ENCODE measurements around the gene SLC38A7.

Gene SLC38A7

GRCh38 chr16:58684354-58685083, at the start of gene SLC38A7:
Gene SLC38A7, minus strand, starts transcription at chr16:58684770. Its CDS starts 4,644 bp downstream, at chr16:58680126.
- peak; percentile 95 for DNase-seq (ENCODE audit: extremely low spot score)
- POLR2A ChIA-PET, result interaction anchor here (0.8 to 1.7 kb wide), 6 partner anchors 13 to 72 kb away, joined by 3 to 6 read pairs (median 4); partner anchors contain the start of gene GOT2
- TF ChIP-seq L3MBTL2 (conservative IDR thresholded peaks at IDR 0.05) (peak; percentile 45; the same call in 1 of the 2 replicates), SUZ12 (IDR thresholded peaks at IDR 0.05) (no peak), PKNOX1 (IDR thresholded peaks at IDR 0.05) (no peak), TARDBP (IDR thresholded peaks at IDR 0.05) (no peak), FOXA1 (IDR thresholded peaks at IDR 0.05) (no peak), ZNF384 (IDR thresholded peaks at IDR 0.05) (no peak), CTBP1 (IDR thresholded peaks at IDR 0.05; ENCODE audit: borderline replicate concordance) (no peak), BHLHE40 (IDR thresholded peaks at IDR 0.05; ENCODE audit: borderline replicate concordance) (no peak), NFRKB (IDR thresholded peaks at IDR 0.05) (no peak), FOXK2 (IDR thresholded peaks at IDR 0.05) (no peak), ELF4 (IDR thresholded peaks at IDR 0.05) (peak; percentile 46; the same call in 1 of the 2 replicates), HDGF (IDR thresholded peaks at IDR 0.05; ENCODE audit: borderline replicate concordance) (no peak), ARNT (IDR thresholded peaks at IDR 0.05) (no peak), FOXM1 (IDR thresholded peaks at IDR 0.05; ENCODE audit: borderline replicate concordance) (no peak), SP1 (IDR thresholded peaks at IDR 0.05) (no peak), LEF1 (IDR thresholded peaks at IDR 0.05; ENCODE audit: borderline replicate concordance) (no peak)
- CTCF ChIA-PET, result interaction anchor here (1.1 kb wide), 1 partner anchor 72 kb away, joined by 5 read pairs; no protein-coding TSS in a partner anchor

- ChIA-PET CTCF (interaction anchor here (0.6 kb wide), 1 partner anchor 1314 kb away, joined by 8 read pairs; no protein-coding TSS in a partner anchor), POLR2A (interaction anchor here (0.8 kb wide), 1 partner anchor 50 kb away, joined by 3 read pairs; the partner anchor contains the start of gene SLC38A7)
- TF ChIP-seq L3MBTL2 (conservative IDR thresholded peaks at IDR 0.05) (0 out of 2 replicates have a peak, but pooled peaks have one; percentile 12), CTBP1 (IDR thresholded peaks at IDR 0.05; ENCODE audit: borderline replicate concordance) (peak; percentile 10; the same call in 1 of the 2 replicates), ZNF384 (IDR thresholded peaks at IDR 0.05) (no peak), PKNOX1 (IDR thresholded peaks at IDR 0.05) (peak; percentile 6; the same call in 1 of the 2 replicates), LEF1 (IDR thresholded peaks at IDR 0.05; ENCODE audit: borderline replicate concordance) (no peak), SUZ12 (IDR thresholded peaks at IDR 0.05) (no peak)
- DNase-seq (ENCODE audit: extremely low spot score), result peak; percentile 91
Measured at GRCh38 chr16:58733671-58734458, 49.3 kb upstream of the SLC38A7 start, which contains the start of gene GOT2. Gene GOT2, minus strand, starts transcription at chr16:58734316. Its CDS starts 88 bp downstream, at chr16:58734228.

- DNase-seq (ENCODE audit: extremely low spot score), result no peak
- POLR2A ChIA-PET, result interaction anchor here (1.3 kb wide), 1 partner anchor 49 kb away, joined by 3 read pairs; the partner anchor contains the start of gene SLC38A7
- CTCF ChIA-PET, result no interaction called here
- TF ChIP-seq NFRKB (IDR thresholded peaks at IDR 0.05), result no peak
- TF ChIP-seq TARDBP (IDR thresholded peaks at IDR 0.05), result no peak
- no peak for TF ChIP-seq CTBP1 (IDR thresholded peaks at IDR 0.05; ENCODE audit: borderline replicate concordance)
- 0 out of 2 replicates have a peak, but pooled peaks have one; percentile 30 for TF ChIP-seq L3MBTL2 (conservative IDR thresholded peaks at IDR 0.05)
- TF ChIP-seq HDGF (IDR thresholded peaks at IDR 0.05; ENCODE audit: borderline replicate concordance), result no peak
- TF ChIP-seq FOXA1 (IDR thresholded peaks at IDR 0.05), result no peak
Measured at GRCh38 chr16:58733248-58733670, 48.7 kb upstream of the SLC38A7 start.

- ChIA-PET POLR2A (interaction anchor here (1.3 kb wide), 1 partner anchor 48 kb away, joined by 3 read pairs; the partner anchor contains the start of gene SLC38A7), CTCF (no interaction called here)
- TF ChIP-seq NFRKB (IDR thresholded peaks at IDR 0.05), result no peak
- TF ChIP-seq TARDBP (IDR thresholded peaks at IDR 0.05), result no peak
- TF ChIP-seq LEF1 (IDR thresholded peaks at IDR 0.05; ENCODE audit: borderline replicate concordance), result no peak
- TF ChIP-seq BHLHE40 (IDR thresholded peaks at IDR 0.05; ENCODE audit: borderline replicate concordance), result no peak
- no peak for DNase-seq (ENCODE audit: extremely low spot score)
Measured at GRCh38 chr16:58732545-58733247, 48.1 kb upstream of the SLC38A7 start.

- TF ChIP-seq ARNT (IDR thresholded peaks at IDR 0.05), result no peak
- TF ChIP-seq SUZ12 (IDR thresholded peaks at IDR 0.05), result no peak
- TF ChIP-seq FOXA1 (IDR thresholded peaks at IDR 0.05), result no peak
- no peak for TF ChIP-seq ZNF384 (IDR thresholded peaks at IDR 0.05)
- ChIA-PET POLR2A (no interaction called here), CTCF (interaction anchor here (0.8 kb wide), 1 partner anchor 25 kb away, joined by 3 read pairs; no protein-coding TSS in a partner anchor)
- no peak for DNase-seq (ENCODE audit: extremely low spot score)
Measured at GRCh38 chr16:58730724-58731370, 46.3 kb upstream of the SLC38A7 start.
